ENCODE measurements around the gene ATG4C. TPM values are rescaled to one million over a fixed set of nuclear protein-coding genes. Genes with fewer than 3 reads are reported as not detected.

Gene ATG4C
- total RNA-seq, 2 donors from 2014 or later: 5.6 to 11.8 TPM

DNA sequence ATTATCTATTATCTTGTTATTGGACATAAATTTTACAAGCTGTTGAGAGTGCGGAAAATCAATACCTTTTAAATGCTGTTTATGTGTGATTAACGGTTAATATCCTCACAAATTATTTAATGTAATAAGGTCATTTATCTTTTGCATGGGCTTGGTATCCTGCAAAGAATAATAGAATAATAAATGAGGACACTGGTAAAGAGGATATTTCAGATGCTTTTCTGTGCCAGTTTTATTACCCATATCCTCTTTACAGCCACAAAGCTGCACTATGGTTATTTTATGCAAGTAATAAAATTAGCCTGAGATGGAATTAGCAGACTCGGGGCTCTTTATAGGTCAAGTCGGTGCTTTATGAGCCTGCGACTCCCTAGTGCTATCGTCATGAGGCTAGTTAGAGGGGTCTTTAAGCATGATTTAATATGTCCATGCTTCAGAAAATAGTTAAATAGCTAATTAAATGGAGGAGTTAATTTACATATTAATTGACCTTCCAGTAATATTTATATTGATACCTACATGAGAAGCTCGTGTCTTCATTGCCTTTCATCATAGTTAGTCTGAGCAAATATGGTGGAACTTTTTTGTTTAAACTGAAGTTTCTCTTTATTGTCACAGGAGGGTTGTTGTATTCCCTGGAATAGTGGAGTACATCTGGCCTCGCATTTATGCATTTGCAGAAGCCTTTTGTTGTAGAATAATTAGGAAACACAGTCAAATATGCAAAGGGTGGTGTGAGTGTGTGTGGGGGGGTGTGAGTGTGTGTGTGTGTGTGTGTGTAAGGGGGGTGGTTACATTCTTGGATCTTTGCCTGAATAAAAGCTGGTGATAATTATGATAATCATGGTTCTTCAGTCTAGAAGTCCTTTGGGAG is 120.3 kb downstream of the ATG4C start:
- H3K4me1 ChIP-seq (replicated peaks): no peaks in the 10 kb centered on the region
- no peaks in the 10 kb centered on the region for H3K27me3 ChIP-seq (replicated peaks; ENCODE audit: insufficient read depth)
- no peaks in the 10 kb centered on the region for H3K36me3 ChIP-seq
- no peaks in the 10 kb centered on the region for H3K9me3 ChIP-seq
- no peak overlapping the region for H3K4me3 ChIP-seq
- TF ChIP-seq POLR2A (IDR thresholded peaks at IDR 0.05): no peak
- TF ChIP-seq POLR2AphosphoS5 (IDR thresholded peaks at IDR 0.05): no peak
- TF ChIP-seq, protein P1, sequence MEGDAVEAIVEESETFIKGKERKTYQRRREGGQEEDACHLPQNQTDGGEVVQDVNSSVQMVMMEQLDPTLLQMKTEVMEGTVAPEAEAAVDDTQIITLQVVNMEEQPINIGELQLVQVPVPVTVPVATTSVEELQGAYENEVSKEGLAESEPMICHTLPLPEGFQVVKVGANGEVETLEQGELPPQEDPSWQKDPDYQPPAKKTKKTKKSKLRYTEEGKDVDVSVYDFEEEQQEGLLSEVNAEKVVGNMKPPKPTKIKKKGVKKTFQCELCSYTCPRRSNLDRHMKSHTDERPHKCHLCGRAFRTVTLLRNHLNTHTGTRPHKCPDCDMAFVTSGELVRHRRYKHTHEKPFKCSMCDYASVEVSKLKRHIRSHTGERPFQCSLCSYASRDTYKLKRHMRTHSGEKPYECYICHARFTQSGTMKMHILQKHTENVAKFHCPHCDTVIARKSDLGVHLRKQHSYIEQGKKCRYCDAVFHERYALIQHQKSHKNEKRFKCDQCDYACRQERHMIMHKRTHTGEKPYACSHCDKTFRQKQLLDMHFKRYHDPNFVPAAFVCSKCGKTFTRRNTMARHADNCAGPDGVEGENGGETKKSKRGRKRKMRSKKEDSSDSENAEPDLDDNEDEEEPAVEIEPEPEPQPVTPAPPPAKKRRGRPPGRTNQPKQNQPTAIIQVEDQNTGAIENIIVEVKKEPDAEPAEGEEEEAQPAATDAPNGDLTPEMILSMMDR (IDR thresholded peaks at IDR 0.05): no peak
- H3K27ac ChIP-seq: no peak overlapping the region
- DNase-seq (ENCODE audit: low spot score): no peak
- 56% methylated on average over 8 of the region's 8 CpGs for WGBS
- intact Hi-C loops (cut with DNase I): no loop called here

DNA sequence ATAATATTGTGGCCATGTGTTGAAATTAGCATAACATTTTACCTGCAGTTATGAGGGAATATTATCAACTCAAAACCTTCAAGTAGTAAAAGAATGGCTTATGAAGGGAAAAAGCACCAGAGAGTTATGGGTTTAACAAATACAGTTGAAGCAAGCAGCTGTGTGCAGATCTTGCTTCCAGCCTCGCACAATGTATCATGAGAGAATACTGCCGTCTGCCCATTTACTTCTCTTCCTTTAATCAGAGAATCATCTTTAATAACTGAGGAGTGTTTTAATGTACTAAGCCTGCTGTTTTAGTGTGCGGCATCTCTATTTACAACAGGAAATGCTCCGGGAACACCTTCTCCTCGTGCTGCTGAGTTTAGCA is 120.9 kb downstream of the ATG4C start:
- no peaks in the 10 kb centered on the region for H3K27me3 ChIP-seq (replicated peaks; ENCODE audit: insufficient read depth)
- intact Hi-C loops (cut with DNase I): no loop called here
- no peaks in the 10 kb centered on the region for H3K4me1 ChIP-seq (replicated peaks)
- no peak overlapping the region for H3K4me3 ChIP-seq
- WGBS: 51% methylated on average over 5 of the region's 5 CpGs
- TF ChIP-seq, protein P1 (IDR thresholded peaks at IDR 0.05): no peak
- TF ChIP-seq POLR2AphosphoS5 (IDR thresholded peaks at IDR 0.05) (no peak), POLR2A (IDR thresholded peaks at IDR 0.05) (no peak)
- no peaks in the 10 kb centered on the region for H3K9me3 ChIP-seq
- DNase-seq (ENCODE audit: low spot score): no peak
- H3K36me3 ChIP-seq: no peaks in the 10 kb centered on the region
- no peak overlapping the region for H3K27ac ChIP-seq

DNA sequence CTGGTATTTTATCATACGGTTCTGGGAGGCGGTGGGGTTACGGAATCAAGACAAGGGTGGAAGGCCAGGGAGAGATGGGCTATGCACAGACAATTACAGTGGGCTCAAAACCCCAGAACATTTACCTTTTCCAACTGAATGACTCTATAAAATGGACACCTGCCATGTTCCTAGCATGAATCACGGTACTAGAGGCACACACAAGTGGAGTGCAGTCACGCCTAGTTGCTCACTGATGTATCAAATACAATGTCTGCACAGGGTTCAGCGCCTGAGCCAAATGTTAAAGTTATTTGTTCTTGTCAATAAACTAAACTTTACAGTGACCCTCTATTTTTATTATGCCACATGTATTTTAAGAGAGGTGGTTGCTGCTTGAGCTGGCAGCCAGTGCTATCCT is 121.4 kb downstream of the ATG4C start:
- intact Hi-C loops (cut with DNase I): no loop called here
- DNase-seq (ENCODE audit: low spot score): no peak
- Histone ChIP-seq H3K4me1 (replicated peaks) (no peaks in the 10 kb centered on the region), H3K36me3 (no peaks in the 10 kb centered on the region), H3K4me3 (no peak overlapping the region), H3K9me3 (no peaks in the 10 kb centered on the region), H3K27ac (no peak overlapping the region), H3K27me3 (replicated peaks; ENCODE audit: insufficient read depth) (no peaks in the 10 kb centered on the region)
- TF ChIP-seq POLR2A (IDR thresholded peaks at IDR 0.05) (no peak), POLR2AphosphoS5 (IDR thresholded peaks at IDR 0.05) (no peak)
- TF ChIP-seq, protein P1 (IDR thresholded peaks at IDR 0.05): no peak
- 80% methylated on average over 6 of the region's 6 CpGs for WGBS

DNA sequence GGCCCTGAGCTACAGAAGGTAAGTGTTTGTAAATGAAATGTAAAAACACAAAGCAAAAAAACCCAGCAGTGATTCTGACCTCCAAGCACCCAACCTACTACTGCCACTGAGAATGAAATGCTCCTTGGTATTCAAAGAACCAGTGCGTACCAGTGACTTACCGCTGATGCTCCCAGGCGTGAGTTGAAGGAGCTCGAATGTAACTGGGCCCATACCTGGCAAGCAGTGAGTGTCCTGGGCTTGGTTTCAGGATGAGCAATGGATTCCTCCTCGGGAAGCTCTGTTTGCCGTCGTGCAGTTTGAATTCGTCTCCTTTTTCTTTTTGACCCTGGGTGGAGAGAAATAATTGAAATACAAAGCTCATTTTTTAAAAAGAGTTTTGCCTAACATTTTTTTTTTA is 121.9 kb downstream of the ATG4C start:
- 88% methylated on average over 8 of the region's 8 CpGs for WGBS
- no peak for DNase-seq (ENCODE audit: low spot score)

More for the DNA sequence above, 121.9 kb downstream of the ATG4C start:
- Histone ChIP-seq H3K27me3 (replicated peaks; ENCODE audit: insufficient read depth) (no peaks in the 10 kb centered on the region), H3K4me3 (no peak overlapping the region), H3K27ac (no peak overlapping the region), H3K36me3 (no peaks in the 10 kb centered on the region), H3K9me3 (no peaks in the 10 kb centered on the region), H3K4me1 (replicated peaks) (no peaks in the 10 kb centered on the region)
- intact Hi-C loops (cut with DNase I): no loop called here
- TF ChIP-seq, protein P1 (IDR thresholded peaks at IDR 0.05): no peak
- TF ChIP-seq POLR2AphosphoS5 (IDR thresholded peaks at IDR 0.05) (no peak), POLR2A (IDR thresholded peaks at IDR 0.05) (no peak)

Data from prostate gland (tissue), 2 donors.